Fibroblast of mammary gland (primary cell): ENCODE data around the gene DOCK3.

Experiments used
- DNase-seq: peaks from one replicate; pipeline ENCODE4 v3.0.0-alpha.2; 2010; ENCODE audit warnings: low read depth
- H3K4me3 ChIP-seq: 2 replicates; pipeline ENCODE4 v1.5.1; 2011; ENCODE audit warnings: low read depth, mild to moderate bottlenecking, low read length, moderate library complexity; ENCODE audit not compliant: control insufficient read depth
- TF ChIP-seq, protein P1 (sequence below): conservative IDR thresholded peaks from 2 replicates; pipeline ENCODE4 v1.5.1; 2011; ENCODE audit warnings: low read depth, low read length, inconsistent platforms; ENCODE audit not compliant: control insufficient read depth, insufficient read depth

Gene DOCK3

GRCh38 chr3:51336261-51336660 is 661.5 kb downstream of the DOCK3 start:
- no peak overlapping the region for H3K4me3 ChIP-seq
- TF ChIP-seq, protein P1, sequence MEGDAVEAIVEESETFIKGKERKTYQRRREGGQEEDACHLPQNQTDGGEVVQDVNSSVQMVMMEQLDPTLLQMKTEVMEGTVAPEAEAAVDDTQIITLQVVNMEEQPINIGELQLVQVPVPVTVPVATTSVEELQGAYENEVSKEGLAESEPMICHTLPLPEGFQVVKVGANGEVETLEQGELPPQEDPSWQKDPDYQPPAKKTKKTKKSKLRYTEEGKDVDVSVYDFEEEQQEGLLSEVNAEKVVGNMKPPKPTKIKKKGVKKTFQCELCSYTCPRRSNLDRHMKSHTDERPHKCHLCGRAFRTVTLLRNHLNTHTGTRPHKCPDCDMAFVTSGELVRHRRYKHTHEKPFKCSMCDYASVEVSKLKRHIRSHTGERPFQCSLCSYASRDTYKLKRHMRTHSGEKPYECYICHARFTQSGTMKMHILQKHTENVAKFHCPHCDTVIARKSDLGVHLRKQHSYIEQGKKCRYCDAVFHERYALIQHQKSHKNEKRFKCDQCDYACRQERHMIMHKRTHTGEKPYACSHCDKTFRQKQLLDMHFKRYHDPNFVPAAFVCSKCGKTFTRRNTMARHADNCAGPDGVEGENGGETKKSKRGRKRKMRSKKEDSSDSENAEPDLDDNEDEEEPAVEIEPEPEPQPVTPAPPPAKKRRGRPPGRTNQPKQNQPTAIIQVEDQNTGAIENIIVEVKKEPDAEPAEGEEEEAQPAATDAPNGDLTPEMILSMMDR: no peak
- DNase-seq: no peak

- TF ChIP-seq, protein P1: no peak
- H3K4me3 ChIP-seq: no peak overlapping the region
- no peak for DNase-seq
Observed at GRCh38 chr3:51337666-51338065, 662.9 kb downstream of the DOCK3 start.

- TF ChIP-seq, protein P1: no peak
- no peak for DNase-seq
- no peak overlapping the region for H3K4me3 ChIP-seq
Observed at GRCh38 chr3:51338632-51339031, 663.9 kb downstream of the DOCK3 start.

GRCh38 chr3:51340013-51340829 is 665.5 kb downstream of the DOCK3 start:
- no peak overlapping the region for H3K4me3 ChIP-seq
- TF ChIP-seq, protein P1: no peak
- peak; percentile 94 for DNase-seq

- H3K4me3 ChIP-seq: no peak overlapping the region
- peak; percentile 33 for DNase-seq
- TF ChIP-seq, protein P1: no peak
Observed at GRCh38 chr3:51340989-51341636, 666.4 kb downstream of the DOCK3 start.

DNA sequence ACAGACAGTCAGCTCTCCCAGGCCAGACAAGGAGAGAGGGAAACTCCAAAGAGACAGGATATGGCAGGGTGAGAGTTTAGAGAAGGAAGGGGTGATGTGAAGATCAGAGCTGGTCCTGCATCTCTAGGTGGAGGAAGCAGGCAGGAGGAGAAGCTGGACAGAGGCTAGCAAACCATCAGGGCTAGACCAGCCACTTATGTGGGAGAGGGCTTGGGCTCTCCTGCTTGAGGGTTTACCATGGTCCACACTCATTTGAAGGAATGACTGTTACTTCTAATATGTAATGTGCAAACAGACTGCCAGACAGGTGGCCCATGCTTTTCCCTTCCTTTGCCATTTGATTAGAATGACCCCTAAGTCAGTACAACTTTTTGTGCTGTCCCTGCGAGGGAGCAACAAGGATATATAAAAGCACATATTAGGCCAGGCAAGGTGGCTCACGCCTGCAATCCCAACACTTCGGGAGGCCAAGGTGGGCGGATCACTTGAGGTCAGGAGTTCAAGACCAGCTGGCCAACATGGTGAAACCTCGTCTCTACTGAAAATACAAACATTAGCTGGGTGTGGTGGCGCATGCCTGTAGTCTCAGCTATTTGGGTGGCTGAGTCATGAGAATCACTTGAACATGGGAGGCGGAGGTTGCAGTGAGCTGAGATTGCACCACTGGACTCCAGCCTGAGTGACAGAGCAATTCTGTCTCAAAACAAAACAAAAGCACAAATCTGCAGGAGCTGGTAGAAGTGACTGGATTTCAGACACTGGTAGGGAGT is 669.4 kb downstream of the DOCK3 start:
- DNase-seq: peak; percentile 85
- TF ChIP-seq, protein P1: no peak
- H3K4me3 ChIP-seq: no peak overlapping the region
